HFF-Myc (cell line): ENCODE results near the gene UNCX.
"Not testable (repeated sequence)": the region's sequence is repeated elsewhere in the genome, so short reads cannot be mapped to it uniquely, and the experiment has no call there.

Experiments
- DNase-seq: peaks from one replicate; pipeline ENCODE4 v3.0.0-alpha.2; 2011; ENCODE audit warnings: low read depth; ENCODE audit errors: extremely low read depth
- H3K4me3 ChIP-seq: replicated peaks from 2 replicates; pipeline ENCODE4 v1.5.1; 2011; ENCODE audit warnings: low read depth, mild to moderate bottlenecking, control low read depth, low read length
- TF ChIP-seq, protein P1 (sequence below): IDR thresholded peaks from 2 replicates; pipeline ENCODE4 v1.5.1; 2012; ENCODE audit warnings: mild to moderate bottlenecking, low read depth, low read length, control low read depth; ENCODE audit errors: missing control alignments

UNCX gene

DNA sequence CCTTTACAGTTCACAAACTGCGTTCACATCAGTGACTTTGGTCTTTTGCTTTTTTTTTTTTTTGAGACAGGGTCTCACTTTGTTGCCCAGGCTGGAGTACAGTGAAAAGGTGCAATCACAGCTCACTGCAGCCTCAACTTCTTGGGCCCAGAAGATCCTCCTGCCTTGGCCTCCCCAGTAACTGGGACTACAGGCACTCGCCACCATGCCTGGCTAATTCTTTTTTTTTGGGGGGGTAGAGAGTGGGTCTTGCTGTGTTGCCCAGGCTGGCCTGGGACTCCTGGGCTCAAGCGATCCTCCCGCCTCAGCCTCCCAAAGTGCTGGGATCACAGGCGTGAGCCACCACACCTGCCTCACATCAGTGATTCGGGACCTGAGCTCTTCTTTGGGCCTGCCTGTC, 35.7 kb upstream of the UNCX start:
- no peak for DNase-seq
- TF ChIP-seq, protein P1, sequence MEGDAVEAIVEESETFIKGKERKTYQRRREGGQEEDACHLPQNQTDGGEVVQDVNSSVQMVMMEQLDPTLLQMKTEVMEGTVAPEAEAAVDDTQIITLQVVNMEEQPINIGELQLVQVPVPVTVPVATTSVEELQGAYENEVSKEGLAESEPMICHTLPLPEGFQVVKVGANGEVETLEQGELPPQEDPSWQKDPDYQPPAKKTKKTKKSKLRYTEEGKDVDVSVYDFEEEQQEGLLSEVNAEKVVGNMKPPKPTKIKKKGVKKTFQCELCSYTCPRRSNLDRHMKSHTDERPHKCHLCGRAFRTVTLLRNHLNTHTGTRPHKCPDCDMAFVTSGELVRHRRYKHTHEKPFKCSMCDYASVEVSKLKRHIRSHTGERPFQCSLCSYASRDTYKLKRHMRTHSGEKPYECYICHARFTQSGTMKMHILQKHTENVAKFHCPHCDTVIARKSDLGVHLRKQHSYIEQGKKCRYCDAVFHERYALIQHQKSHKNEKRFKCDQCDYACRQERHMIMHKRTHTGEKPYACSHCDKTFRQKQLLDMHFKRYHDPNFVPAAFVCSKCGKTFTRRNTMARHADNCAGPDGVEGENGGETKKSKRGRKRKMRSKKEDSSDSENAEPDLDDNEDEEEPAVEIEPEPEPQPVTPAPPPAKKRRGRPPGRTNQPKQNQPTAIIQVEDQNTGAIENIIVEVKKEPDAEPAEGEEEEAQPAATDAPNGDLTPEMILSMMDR, result no peak

DNA sequence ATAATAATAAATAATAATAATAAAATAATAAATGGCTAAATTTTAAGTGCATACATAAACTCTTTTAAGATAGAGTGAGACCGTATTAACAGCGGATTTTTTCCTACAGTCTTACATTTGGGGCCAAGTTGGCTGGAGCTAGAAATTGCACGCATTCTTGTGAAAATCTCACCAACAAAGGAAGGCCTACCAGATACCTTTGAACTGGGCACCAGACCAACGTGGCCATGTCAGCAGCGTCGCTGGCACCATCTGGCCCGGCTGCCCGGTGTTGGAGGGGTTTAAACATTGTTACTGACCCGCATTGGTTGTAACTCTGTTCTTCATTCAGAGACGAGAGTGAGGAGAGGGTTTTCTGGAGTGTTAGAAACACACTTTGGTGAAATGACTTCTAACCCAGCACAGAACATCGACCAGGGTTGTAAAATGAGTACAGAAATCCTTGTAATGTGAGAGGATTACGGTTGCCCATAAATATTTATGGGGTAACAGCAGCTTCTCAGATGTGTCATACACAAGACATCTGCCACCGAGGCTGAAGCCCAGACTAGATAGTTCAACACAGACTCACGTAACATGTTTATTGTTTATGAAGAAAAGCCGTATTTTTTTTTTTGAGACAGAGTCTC, 34.6 kb upstream of the UNCX start:
- H3K4me3 ChIP-seq, result no peak overlapping the region
- TF ChIP-seq, protein P1, result no peak
- peak; percentile 62 for DNase-seq

More for the DNA sequence above, 35.7 kb upstream of the UNCX start:
- no peak overlapping the region for H3K4me3 ChIP-seq

DNA sequence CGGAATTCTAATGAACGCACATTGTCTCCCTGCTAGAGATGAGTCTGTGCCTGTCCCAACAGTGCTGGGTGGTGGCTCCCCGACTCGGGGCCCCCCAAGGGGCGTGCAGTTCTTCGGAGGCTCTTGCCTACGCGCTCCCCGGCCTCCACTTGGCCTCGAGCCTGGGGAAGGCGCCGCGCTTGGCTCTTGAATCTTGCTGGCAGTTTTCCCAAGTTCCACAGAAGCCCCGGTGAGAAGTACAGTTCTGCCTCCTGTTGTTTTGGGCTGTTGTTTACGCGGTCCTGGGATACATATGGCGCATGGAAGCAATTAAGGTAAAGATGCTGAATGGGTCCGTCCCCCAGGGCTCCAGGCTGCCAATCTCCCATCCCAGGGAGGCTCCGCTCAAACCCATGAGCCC, 32.6 kb upstream of the UNCX start:
- TF ChIP-seq, protein P1, result no peak
- no peak for DNase-seq
- H3K4me3 ChIP-seq, result no peak overlapping the region

DNA sequence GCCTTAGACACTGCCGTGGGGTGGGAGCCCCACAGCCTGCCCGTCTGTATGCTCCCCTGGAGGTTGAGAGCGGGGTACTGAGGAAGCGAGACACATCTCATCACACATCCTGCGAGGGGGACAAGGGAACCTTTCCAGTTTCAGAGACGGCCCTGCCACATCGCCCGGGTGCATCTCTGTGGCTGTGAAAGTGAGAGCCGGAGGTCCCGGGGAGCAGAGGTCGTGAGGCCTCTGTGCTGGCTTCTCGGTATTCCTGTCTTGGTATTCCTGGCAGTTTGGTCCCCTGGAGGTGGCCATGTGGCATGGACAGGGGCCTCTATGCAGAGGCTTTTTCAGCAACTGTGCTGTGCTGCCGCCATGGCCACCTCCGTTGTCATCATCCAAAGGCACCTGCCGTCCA, 30.8 kb upstream of the UNCX start:
- H3K4me3 ChIP-seq, result no peak overlapping the region
- no peak for DNase-seq
- TF ChIP-seq, protein P1, result no peak

DNA sequence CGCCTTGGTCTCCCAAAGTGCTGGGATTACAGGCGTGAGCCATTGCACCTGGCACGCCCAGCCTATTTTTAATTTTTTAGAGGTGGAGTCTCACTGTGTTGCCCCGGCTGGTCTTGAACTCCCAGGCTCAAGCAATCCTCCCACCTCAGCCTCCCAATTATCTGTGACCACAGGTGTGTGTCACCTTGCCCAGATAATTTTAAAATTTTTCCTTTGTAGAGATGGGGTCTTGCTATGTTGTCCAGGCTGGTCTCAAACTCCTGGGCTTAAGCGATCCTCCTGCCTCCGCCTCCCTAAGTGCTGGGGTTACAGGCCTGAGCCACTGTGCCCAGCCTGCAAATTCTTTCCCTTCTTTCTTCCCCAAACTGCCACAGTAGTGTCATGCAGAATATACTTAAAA, 29.8 kb upstream of the UNCX start:
- not testable (repeated sequence) for H3K4me3 ChIP-seq, DNase-seq

DNA sequence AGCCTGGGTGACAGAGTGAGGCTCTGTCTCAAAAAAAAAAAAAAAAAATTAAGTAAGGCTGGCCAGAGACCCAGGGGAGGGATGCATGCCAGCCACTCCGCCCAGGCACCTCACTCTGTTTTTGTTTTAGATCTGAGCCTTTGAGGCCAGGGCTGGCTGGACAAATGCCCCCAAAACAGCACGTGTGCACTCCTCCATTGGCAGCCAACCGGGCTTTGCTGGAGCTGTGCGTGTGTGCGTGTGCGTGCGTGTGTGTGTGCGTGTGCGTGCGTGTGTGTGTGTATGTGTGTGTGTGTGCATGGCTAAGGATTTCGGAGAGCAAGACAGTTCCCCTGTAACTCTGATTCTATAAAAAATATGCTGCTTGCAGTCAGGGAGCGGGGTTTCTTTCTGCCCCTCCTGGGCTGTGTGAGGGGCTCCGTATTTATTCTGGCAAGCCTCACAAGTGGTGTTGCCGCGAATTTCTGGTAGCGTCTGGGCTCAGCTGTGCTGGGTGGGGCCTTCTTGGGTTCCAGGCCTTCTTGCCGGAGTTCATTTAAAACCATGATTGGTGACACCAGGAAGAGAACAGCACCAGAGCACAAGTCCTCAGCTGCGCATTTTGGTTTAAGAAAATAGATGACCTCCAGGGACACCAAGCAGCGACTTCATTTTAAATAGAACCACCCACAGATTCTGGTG, 28.1 kb upstream of the UNCX start:
- H3K4me3 ChIP-seq, result no peak overlapping the region
- TF ChIP-seq, protein P1, result no peak
- DNase-seq, result no peak

DNA sequence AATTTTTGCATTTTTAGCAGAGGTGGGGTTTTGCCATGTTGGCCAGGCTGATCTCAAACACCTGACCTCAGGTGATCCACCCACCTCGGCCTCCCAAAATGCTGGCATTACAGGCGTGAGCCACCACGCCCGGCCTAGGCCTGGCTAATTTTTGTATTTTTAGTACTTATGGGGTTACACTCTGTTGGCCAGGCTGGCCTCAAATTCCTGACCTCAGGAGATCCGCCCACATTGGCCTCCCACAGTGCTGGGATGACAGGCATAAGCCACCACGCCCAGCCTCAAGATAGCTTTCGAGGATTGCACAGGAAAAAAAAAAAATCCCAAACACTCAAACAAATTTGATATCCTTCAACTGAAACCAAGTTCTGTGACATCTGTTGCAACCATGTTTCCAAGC, 26.9 kb upstream of the UNCX start:
- not testable (repeated sequence) for DNase-seq, H3K4me3 ChIP-seq

DNA sequence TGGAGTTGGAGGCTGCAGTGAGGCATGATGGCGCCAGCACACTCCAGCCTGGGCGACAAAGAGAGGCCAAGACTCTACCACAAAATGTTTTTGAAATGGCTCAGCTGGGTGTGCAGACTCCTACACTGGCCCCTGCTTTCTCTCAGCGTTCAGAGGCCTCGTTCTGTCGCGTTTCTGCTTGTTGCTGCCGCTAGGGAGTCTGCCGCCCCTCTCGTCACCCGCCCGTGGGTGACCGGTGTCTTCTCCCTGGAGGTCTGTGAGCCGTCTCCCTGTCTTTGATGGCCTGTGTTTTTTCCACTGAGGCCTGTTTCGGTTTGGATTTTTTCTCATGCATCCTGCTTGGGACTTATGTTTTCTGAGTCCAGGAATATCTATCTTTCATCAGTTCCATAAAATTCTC, 23.6 kb upstream of the UNCX start:
- TF ChIP-seq, protein P1, result no peak
- H3K4me3 ChIP-seq, result no peak overlapping the region
- DNase-seq, result no peak
